Middle frontal gyrus (tissue), 1 donor: ENCODE measurements around the gene SIAE.

Source experiments
- DNase-seq: peaks from one replicate; pipeline ENCODE4 v3.0.0-alpha.2; 2015; ENCODE audit warnings: low spot score; ENCODE audit errors: extremely low spot score

Gene SIAE, protein sequence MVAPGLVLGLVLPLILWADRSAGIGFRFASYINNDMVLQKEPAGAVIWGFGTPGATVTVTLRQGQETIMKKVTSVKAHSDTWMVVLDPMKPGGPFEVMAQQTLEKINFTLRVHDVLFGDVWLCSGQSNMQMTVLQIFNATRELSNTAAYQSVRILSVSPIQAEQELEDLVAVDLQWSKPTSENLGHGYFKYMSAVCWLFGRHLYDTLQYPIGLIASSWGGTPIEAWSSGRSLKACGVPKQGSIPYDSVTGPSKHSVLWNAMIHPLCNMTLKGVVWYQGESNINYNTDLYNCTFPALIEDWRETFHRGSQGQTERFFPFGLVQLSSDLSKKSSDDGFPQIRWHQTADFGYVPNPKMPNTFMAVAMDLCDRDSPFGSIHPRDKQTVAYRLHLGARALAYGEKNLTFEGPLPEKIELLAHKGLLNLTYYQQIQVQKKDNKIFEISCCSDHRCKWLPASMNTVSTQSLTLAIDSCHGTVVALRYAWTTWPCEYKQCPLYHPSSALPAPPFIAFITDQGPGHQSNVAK

DNA sequence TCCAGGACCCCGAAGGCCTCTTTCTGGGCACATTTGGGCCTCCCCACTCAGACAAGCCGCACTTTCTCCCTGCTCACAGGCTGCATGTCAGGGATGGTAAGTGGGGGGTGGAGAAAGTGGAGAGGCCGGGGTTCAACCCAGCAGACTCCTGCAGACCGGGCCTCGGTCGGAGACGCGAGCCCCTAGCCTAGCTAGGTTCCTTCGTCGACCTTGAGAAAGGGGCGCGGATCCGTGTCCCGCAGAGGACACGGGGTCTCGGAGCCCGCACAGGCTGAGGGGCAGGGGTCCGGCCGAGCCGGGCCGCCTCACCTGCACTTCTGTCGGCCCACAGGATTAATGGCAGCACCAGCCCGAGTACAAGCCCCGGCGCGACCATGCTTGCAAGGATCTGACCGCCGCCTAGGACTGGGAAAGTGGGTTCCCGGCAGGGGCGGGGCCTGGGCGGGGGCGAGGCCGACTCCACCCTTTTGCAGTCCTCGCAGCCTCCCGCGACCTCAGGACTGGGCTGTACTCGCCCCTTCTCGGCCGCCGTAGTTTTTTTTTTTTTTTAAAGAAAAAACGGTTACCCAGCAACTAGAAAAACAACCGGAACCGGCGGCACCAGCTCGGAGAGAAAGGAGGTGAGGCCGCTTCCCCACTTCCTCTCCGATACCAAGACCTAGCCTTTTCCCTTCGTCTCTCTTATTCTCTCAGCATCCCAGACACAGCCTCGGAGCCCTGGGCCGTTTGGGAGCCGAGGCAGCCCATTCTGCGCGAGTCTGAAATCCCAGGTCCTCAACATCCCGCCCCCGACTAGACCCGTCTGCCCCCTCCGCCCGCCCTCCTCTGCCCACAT is at the start of gene SIAE, which contains the start of gene SPA17:
Gene SIAE (minus strand): TSS at position 407 of the 835 bp plus-strand sequence. CDS start 31 bp downstream, at position 376.
Gene SPA17 (plus strand): TSS at position 572 of the 835 bp plus-strand sequence. CDS start 1,361 bp downstream, outside the sequence.
- DNase-seq: peak; percentile 74

DNA sequence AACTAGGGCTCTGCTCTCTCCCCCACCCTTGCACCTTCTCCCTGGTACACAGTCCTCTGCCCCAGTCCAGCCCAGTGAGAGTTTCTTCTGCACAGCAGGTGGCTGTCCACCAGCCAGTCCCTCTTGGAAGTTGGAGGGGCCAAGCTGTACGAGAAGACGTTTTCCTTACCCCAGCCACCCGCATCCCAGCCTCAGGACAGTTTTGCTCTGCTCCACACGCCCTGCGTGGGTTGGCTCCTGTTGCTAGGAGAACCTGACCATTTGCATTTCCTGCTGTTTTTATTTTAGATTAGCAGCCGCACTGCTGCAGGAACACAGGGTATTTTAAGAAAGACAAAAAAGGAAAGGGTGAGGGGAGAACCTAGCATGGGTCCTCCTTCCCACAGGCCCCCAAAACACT is 48.6 kb upstream of the SIAE start:
- DNase-seq: no peak

DNA sequence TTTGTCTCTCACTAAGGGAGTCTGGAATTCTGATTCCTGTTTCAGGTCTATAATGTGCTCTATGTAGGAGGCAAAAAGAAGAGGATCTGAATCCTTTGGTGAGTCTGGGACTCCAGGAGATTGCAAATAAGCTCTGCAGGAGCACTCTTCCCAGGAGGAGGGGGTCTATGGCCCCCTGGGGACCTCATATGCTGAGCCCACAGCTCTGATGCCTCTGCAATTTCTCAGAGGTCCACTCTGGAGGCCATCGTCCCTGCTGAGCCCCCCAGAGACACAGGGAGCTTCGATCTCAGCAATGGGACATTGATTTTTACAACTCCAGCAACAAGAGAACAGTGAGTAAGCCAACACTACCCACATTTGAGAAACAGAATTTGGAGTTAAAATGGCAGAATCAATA is 46.0 kb upstream of the SIAE start:
- no peak for DNase-seq

DNA sequence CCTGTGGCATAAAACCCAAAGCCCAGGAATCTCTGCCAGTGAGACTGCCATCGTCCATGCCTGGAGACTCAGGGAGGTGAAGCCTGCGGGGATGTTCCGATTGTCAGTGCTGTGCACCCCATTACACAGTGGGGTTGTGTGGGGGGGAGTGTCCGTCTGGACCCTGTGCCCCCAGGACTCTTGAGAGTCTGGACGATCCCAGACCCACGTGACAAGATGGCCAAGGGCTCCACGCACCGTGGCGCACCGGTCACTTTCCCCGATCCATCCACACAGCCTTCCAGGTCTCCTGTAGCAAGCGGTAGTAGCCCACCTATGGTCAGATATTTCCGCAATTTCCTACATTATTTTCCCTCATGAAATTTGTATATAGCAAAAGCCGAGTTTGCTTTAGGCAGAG is 45.3 kb upstream of the SIAE start:
- no peak for DNase-seq

DNA sequence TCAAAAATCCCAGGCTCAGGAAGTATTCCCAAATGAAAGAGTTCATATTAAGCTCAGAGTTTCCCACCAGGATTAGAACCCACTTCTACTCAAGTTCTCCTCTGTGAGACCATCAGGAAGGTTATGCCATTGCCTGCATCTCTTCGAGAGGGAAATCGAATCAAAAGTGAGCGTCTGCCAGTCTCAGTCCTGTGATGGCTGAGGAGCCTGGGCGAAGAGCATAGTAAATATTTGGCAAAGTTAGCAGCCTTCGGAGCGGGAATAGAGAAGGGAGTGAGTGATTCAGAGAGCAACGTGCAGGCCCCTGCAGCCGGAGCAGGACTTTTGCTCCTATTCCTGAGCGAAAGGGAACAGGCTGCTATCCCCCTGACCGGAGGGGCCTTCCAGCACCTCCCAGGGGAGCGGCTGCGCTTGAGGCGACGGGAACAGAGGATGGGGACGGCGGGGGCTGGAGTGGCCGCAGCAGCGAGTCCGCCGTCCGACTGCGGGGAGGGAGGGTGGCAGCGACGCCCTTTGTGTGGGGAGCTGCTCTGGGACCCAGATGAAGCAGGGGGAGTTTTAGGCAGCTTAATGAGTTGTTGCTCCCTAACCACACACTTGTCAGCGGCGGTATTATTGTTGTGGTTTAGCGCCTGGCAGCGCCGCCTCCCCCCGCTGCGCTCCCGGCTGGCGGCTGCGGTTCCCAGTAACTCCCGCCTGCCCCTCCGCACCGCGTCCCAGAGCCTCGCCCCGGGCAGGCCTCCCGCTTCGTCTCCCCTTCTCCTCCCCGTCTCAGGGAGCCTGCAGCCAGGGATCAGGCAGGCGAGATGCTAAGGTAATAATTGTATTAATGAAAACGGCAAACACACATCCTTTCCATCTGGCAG is 44.5 kb upstream of the SIAE start:
- DNase-seq: no peak

DNA sequence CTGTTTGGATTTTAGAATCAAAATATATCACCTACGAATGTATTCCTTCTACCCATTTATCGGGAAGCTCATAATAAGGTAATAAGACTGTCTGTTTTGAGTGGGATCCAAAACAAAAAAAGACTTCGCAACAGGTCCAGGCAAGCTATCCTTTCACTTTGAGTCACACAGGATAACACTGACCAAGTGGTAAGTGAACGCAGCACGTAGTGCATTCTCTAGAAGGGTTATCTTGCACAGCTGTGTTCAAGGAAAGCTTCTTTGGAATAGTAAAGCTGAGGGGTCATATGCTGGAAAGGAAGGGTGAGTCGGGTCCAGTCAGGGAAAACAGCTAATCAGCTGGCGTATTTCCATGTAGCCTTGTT is 43.9 kb upstream of the SIAE start:
- DNase-seq: no peak

DNA sequence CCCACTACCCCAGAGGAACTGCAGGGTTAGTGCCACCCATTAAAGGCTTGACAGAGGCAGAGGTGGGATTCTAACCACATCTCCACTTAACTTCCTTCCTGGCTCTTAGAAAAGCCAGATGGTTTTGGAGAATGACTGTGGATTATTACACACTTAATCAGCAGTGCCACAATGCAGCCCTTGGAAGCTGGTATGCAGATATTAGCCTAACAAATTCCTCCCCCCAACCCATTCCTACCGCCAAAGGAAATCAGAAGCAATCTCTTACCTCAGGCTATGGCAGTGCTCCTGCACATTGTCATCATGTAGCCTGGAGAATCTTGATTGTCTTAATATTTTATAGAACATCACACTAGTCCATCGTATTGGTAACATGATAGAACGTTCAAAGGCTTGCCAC is 43.1 kb upstream of the SIAE start:
- no peak for DNase-seq

DNA sequence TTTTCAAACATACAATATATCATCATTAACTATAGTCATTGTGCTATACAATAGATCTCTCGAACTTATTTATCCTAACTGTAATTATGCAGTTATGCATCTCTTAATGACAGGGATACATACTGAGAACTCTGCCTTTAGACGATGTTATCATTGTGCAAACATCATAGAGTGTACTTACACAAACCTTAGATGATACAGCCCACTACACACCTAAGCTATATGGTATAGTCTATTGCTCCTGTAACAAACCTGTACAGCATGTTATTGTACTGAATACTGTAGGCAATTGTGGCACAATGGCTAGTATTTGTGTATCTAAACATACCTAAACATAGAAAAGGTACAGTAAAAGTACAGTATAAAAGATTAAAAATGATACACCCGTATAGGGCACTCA is 38.9 kb upstream of the SIAE start:
- DNase-seq: no peak

DNA sequence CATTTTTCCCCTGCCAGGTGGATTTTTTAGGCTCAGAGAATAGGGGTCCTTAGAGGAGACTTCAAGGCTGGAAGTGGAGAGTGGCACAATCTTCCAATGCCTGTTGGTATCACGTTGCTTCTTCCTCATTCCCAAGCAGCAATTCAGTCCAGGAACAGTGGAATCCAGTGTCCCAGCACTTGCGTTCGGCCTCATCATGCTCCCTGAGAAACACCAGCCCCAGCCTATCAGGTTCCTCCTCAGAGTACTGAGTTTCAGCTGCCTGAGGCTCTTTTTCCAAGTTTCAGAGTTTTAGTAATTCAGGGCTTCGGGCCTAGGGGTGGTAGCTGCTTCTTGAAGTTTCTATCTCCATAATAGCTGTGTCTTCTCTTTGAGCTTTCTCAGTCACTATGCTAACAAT is 34.3 kb upstream of the SIAE start:
- DNase-seq: no peak

DNA sequence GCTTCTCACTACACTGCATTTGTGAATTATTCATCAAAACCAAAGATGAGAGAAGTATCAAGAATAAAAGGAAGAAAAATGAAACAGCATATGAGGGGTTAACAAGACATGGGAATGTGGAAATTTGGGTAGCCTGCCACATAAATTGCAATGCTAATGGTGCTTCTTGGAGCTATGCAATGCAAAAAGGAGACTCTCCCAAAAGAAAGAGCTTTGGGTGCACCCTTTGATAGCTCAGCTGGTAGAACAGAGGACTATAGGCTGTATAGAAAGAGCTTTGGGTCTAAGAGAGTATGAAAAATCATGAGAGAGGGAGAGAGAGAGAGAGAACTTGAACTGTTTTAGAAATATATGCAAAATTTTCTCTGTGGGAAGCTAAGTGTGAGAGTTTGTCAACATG is 26.5 kb upstream of the SIAE start:
- DNase-seq: no peak

DNA sequence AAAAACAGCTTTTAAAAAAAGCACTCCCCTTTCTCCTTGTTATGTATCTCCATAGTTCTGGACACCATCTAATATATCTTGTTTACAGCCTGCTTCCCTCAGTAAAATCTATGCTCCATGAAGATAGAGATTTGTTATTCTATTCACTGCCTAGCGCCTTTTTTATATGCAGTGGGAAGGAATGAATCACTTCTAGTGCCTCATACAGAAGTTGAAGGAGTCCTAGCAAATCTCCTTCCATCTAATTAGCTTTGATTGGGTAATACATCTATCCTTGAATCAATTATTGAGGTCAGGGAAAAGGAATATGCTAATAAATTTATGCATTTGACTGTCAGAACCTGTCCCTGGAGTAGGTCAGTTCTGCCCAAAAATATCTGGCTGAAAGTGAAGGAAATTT is 26.0 kb upstream of the SIAE start:
- no peak for DNase-seq

DNA sequence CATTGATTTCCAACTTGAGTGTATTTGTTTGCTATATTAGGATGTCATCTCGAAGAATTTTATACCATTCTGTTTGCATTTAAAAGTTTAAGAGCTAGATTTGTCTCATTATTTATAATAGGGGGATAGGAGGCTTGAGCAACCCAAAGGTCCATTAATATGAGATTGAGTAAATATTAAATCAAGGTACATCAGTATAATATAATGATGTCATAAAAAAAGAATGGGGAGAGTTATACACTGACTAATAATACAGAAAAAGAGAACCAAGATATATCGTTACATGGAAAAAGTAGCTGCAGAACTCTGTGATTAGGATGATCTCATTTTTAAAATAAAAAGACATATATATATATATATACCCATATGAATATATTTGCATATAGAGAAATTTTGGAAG is 19.6 kb upstream of the SIAE start:
- DNase-seq: no peak

DNA sequence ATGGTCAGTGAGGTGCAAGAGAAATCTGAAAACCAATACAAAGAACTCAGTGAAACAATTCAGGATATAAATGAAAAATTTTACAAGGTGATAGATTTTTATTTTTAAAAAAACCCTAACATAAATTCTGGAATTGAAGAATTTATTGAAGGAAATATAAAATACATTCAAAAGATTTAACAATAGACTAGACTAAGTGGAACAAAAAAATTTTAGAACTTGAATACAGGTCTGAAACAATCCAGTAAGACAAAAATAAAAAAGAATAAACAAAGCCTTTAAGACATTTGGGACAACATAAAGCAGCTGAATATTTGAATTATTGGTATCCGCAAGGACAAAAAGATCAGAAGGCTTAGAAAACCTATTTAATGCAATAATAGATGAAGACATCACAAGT is 8.9 kb upstream of the SIAE start:
- DNase-seq: no peak

DNA sequence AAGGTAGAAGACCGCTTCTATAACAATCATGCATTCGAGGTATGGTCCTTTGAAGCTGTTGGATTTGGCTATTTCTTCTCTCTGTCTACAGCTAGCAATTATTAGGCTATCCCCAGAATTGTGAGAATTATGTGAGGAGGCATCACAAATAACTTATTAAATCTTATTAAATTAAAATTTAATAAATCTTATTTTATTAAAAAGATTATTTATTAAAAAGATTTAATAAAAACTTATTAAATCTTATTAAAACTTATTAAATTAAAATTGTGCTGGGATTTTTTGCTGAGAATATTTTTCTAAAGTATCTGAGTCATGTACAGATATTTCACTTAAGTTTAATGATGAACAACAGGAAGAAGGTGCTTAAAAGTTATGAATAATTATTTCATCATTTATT is 7.9 kb upstream of the SIAE start:
- no peak for DNase-seq

DNA sequence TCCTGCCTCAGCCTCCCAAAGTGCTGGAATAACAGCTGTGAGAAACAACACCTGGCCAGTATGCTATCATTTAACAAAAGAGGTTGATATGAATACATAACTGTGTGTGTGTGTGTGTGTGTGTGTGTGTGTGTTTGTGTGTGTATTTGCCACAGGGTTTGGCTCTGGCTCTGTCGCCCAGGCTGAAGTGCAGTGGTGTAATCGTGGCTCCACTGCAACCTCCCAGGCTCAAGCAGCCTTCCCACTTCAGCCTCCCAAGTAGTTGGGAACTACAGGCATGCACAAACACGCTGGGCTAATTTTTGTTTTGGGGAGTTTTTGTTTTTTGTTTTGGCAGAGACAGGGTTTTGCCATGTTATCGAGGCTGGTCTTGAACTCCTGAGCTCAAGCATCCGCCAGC is 4.9 kb upstream of the SIAE start:
- DNase-seq: no peak

DNA sequence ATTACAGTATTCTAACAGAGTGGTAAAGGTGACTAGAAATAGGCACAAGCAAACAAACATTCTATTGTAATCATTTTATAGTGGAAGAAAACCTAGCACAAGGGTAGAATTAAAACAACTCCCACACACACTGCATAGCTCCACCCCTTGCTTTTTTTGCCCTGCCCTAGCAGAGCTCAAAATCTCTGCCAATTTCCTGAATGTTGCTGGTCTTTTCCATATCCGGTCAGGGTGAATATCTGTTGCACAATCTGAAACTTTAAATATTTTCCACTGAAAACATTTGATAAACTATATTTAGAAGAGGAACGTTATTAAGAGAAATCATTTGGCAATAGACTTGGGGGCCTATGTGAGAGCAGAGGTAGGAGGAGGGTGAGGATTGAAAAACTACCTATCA is 2.8 kb upstream of the SIAE start:
- DNase-seq: no peak

DNA sequence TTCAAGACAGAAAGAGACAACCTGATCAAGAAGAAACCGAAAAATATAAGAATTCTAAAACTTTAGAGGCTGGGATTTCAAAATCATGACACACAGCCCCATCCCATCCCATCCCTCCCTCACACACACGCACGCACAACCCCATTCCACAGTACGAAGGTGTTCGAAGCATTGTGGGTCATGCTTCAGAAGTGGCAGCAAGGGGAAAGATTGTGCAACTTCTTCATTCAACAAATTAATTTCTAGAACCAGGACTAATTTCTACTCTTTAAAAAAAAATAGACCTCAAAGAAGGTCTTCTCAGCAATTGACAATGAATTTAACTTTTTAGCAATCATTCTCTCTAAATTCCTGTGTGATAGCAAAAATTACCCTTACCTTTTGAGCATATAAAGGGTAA is 1.0 kb upstream of the SIAE start:
- DNase-seq: no peak

DNA sequence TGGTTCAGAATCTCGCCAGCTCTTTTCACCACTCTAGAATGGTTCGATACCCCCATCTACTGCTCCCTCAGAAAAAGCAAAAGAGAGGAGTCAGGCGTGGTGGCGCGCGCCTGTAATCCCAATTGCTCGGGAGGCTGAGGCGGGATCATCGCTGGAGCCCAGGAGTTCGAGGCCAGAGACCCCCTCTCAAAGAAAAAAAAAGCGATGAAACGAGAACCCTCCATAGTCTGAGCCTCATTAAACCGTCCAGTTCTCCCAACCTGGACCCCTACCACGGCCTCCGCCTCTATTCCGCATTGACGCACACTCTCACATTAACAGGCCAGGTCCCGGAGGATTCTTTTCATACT is 604 bp upstream of the SIAE start:
- no peak for DNase-seq

DNA sequence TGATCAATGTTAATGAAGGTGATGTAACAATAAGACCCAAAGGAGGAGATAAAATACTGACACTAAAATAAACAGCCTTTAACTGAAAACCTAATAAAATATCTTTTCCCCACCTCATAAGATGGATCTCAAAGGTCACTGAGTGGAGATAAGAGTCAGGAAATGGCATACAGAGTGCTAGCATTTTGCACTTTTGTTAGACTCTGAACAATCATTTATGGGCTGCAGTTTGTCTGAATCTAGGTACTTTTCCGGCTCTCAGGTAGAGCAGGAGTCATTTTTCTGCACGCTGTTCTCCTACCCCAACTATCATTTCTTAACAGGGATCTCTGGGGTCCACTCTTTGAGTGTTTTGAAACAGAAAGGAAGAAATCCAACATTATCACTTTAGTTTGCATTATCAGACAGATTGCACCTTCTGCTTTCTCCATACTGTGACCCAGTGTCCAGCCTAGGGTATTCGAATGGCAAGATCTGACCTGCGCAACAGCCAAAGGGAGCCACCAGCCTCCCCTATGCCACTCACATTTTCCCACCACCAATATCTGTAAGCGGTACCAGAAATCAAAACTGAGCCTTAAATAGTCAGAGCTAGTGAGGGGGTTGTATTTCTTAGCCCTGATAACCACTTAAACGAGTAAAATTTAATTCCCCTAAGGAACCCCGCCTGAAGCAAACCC is 863 bp downstream of the SIAE start:
- DNase-seq: no peak

DNA sequence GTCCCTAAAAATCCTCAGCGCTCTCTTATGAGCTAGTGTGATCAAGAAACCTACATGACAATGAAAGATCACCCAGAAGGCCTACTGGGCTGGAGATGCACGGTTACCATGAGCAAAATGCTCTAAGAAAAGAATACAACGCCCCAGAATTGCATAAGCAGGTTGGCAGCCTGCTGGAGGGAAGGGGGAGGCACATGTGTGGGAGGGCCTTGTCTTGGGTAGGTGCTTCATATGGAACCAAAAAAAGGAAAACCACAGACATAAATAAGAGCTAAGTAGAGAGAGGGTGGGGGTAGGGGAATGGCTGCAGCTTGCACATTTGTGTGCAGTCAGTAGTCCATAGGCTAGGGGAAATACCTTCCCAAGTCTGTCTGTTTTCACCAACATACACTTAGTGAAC is 2.8 kb downstream of the SIAE start:
- no peak for DNase-seq

DNA sequence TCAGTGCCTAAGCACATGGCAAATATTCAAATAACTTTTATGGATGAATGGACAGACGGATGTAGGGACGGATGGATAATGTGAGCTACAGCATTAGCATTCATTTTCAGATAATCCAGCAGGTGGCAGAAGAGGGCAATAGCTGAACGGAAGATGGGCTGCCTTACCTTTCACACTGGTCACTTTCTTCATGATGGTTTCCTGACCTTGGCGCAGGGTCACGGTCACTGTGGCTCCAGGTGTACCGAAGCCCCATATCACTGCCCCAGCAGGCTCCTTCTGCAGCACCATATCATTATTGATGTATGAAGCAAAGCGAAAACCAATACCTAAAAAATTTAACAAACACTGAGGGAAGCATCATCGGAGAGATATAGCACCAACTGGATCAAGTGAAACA is 4.3 kb downstream of the SIAE start:
- DNase-seq: no peak
